B cell (primary cell): Measurements from ENCODE around the gene CLN3. TPM values are rescaled to one million over a fixed set of nuclear protein-coding genes. Genes with fewer than 3 reads are reported as not detected.

Experiments used
- ATAC-seq: fragments of 200-7000 bp; cut with Tn5 transposase; one replicate; pipeline ENCODE4 v1.10.0; 2021; ENCODE audit warnings: low read depth, mild to moderate bottlenecking, moderate number of reproducible peaks, moderate library complexity
- CTCF ChIA-PET: fragments of 350-600 bp; sonication (Branson Sonifier 250); formaldehyde crosslinking; loops from one replicate; lab custom pipeline; 2021; ENCODE audit warnings: antibody characterized with exemption, inconsistent platforms; lab: Charles Lee
- POLR2A ChIA-PET: fragments of 350-600 bp; sonication (Branson Sonifier 250); formaldehyde crosslinking; loops from one replicate; lab custom pipeline; 2021; ENCODE audit warnings: antibody characterized with exemption; lab: Charles Lee
- DNase-seq: peaks from one replicate; pipeline ENCODE4 v3.0.0; 2013
- H2AFZ ChIP-seq: 2 replicates; pipeline ENCODE4 v1.6.1; 2012; ENCODE audit warnings: mild to moderate bottlenecking, low read depth, low read length; ENCODE audit not compliant: insufficient read depth, poor library complexity, severe bottlenecking
- H3K27ac ChIP-seq, 2 donors: 1 replicate in 1 of 2; 2 replicates in 1 of 2; pipeline ENCODE4 v1.5.1; 2012 to 2013; ENCODE audit warnings: low read length in 2 of 2, mild to moderate bottlenecking in 2 of 2, moderate library complexity in 1 of 2
- H3K27me3 ChIP-seq, 4 experiments: fragments of 200-600 bp in 1 of 4; sonication (generic) in 1 of 4; replicated peaks in 1 of 4; 1 replicate in 2 of 4; 2 replicates in 2 of 4; pipeline versions ENCODE4 v1.6.1 to v1.7.0; 2013 to 2016; ENCODE audit warnings: low read length in 3 of 4, mild to moderate bottlenecking in 2 of 4, mixed read lengths in 1 of 4, moderate library complexity in 1 of 4; ENCODE audit not compliant: insufficient read depth in 4 of 4, control insufficient read depth in 3 of 4; ENCODE audit errors: control extremely low read depth in 1 of 4
- H3K36me3 ChIP-seq, 2 experiments: replicated peaks in 1 of 2; 1 replicate in 1 of 2; 2 replicates in 1 of 2; pipeline versions ENCODE4 v1.6.1 to v1.7.1; 2013; ENCODE audit warnings: low read length in 1 of 2; ENCODE audit not compliant: insufficient read depth in 2 of 2, control insufficient read depth in 1 of 2; ENCODE audit errors: control extremely low read depth in 1 of 2, extremely low read depth in 1 of 2
- H3K4me1 ChIP-seq, 2 donors: fragments of 200-600 bp in 1 of 2; sonication (generic) in 1 of 2; 1 replicate in 1 of 2; 2 replicates in 1 of 2; pipeline versions ENCODE4 v1.5.1 to v1.6.1; 2013 to 2017; ENCODE audit warnings: low read length in 2 of 2; ENCODE audit not compliant: control insufficient read depth in 2 of 2, insufficient read depth in 2 of 2
- H3K4me2 ChIP-seq: replicated peaks from 2 replicates; pipeline ENCODE3; 2012; ENCODE audit warnings: mild to moderate bottlenecking, low read depth, low read length; ENCODE audit not compliant: poor library complexity, severe bottlenecking
- H3K4me3 ChIP-seq, 5 experiments: fragments of 200-600 bp in 1 of 5; sonication (generic) in 1 of 5; 1 replicate in 3 of 5; 2 replicates in 2 of 5; pipeline versions ENCODE4 v1.5.1 to v1.7.0; 2011 to 2016; ENCODE audit warnings: low read length in 4 of 5, mild to moderate bottlenecking in 4 of 5, low read depth in 2 of 5, control low read depth in 1 of 5, moderate library complexity in 1 of 5; ENCODE audit not compliant: insufficient read depth in 1 of 5; ENCODE audit errors: control extremely low read depth in 1 of 5, extremely low read depth in 1 of 5
- H3K79me2 ChIP-seq: fragments of 200-600 bp; sonication (generic); one replicate; pipeline ENCODE4 v1.6.0; 2016; ENCODE audit warnings: low read length; ENCODE audit not compliant: control insufficient read depth, insufficient read depth
- H3K9ac ChIP-seq: fragments of 200-600 bp; sonication (generic); 2 replicates; pipeline ENCODE4 v1.6.1; 2017; ENCODE audit warnings: mild to moderate bottlenecking, low read length, moderate library complexity
- H3K9me3 ChIP-seq, 3 donors: one replicate each; pipeline versions ENCODE4 v1.6.1 to v1.7.1; 2013; ENCODE audit warnings: low read length in 2 of 3; ENCODE audit not compliant: control insufficient read depth in 2 of 3, insufficient read depth in 1 of 3; ENCODE audit errors: control extremely low read depth in 1 of 3
- H4K20me1 ChIP-seq: 2 replicates; pipeline ENCODE4 v1.6.0; 2012; ENCODE audit warnings: mild to moderate bottlenecking, low read length; ENCODE audit not compliant: insufficient read depth, control insufficient read depth, poor library complexity, severe bottlenecking
- H3K27ac Mint-ChIP-seq: one replicate; pipeline ENCODE4 v1.8.0; 2021; ENCODE audit warnings: mixed read lengths
- H3K27me3 Mint-ChIP-seq: one replicate; pipeline ENCODE4 v1.8.0; 2021; ENCODE audit warnings: mixed read lengths
- H3K4me1 Mint-ChIP-seq: one replicate; pipeline ENCODE4 v1.8.0; 2021; ENCODE audit warnings: mixed read lengths
- H3K4me3 Mint-ChIP-seq: one replicate; pipeline ENCODE4 v1.8.0; 2021; ENCODE audit warnings: mixed read lengths
- H3K9me3 Mint-ChIP-seq: one replicate; pipeline ENCODE4 v1.8.0; 2022; ENCODE audit warnings: mixed read lengths; ENCODE audit not compliant: insufficient read depth
- CTCF ChIP-seq: fragments of 200-600 bp; IDR thresholded peaks from one replicate; pipeline ENCODE4 v1.8.0; 2022; ENCODE audit warnings: antibody characterized with exemption, mild to moderate bottlenecking
- EZH2 ChIP-seq: IDR thresholded peaks from 2 replicates; pipeline ENCODE4 v1.6.1; 2012; ENCODE audit warnings: borderline replicate concordance, low read depth, mild to moderate bottlenecking, moderate library complexity, low read length; ENCODE audit not compliant: insufficient read depth, poor library complexity, severe bottlenecking
- WGBS: methylation state at CpG from one replicate; pipeline ENCODE4 v1.1.5; 2013; ENCODE audit warnings: missing lambda C conversion rate; ENCODE audit not compliant: insufficient coverage; 5-methylcytosine and 5-hydroxymethylcytosine counted together
- intact Hi-C: fragments of 100-400 bp; cut with micrococcal nuclease; formaldehyde crosslinking; loops from one replicate; pipeline ENCODE4 v1.10.0; 2022
- polyA plus RNA-seq: library from polyadenylated mRNA; depleted of rRNA; stranded (reverse); fragments of >200 nt; gene quantifications from 2 replicates; pipeline ENCODE4 v1.2.3, GENCODE V29; 2012
- total RNA-seq, 2 donors: library from RNA; stranded (reverse); fragments of 120-200 nt in 1 of 2; gene quantifications; 1 replicate in 1 of 2; 2 replicates in 1 of 2; pipeline versions ENCODE4 v1.2.3 to v1.2.4, GENCODE V29; 2013 to 2022

CLN3 gene
- total and polyA plus RNA-seq, 2 donors (not counting 1 experiment from before 2014, with no cell fraction given): 34.3 to 37.7 TPM

GRCh38 chr16:28537964-28538732 is 46.3 kb upstream of the CLN3 start:
- no peaks in the 10 kb centered on the region for H4K20me1 ChIP-seq

More at GRCh38 chr16:28537964-28538732, 46.3 kb upstream of the CLN3 start:
- H3K36me3 ChIP-seq: no peaks in the 10 kb centered on the region
- no peak overlapping the region for H3K4me3 ChIP-seq
- peaks cover 0 to 2% (median 0%) of the 10 kb centered on the region in 4 experiments for H3K27me3 ChIP-seq
- ATAC-seq: no peak
- intact Hi-C loops: no loop called here
- no peak overlapping the region for H3K27ac Mint-ChIP-seq
- no peak overlapping the region for H3K27ac ChIP-seq
- H3K27me3 Mint-ChIP-seq: peaks cover 17% of the 10 kb centered on the region
- no peak overlapping the region for H3K9ac ChIP-seq
- POLR2A ChIA-PET: no interaction called here
- peaks cover 7% of the 10 kb centered on the region for H3K4me1 Mint-ChIP-seq
- 95% methylated on average over 12 of the region's 13 CpGs for WGBS
- peaks cover 0 to 6% of the 10 kb centered on the region in 2 donors for H3K4me1 ChIP-seq
- no peak overlapping the region for H3K4me3 Mint-ChIP-seq
- no peaks in the 10 kb centered on the region for H3K9me3 ChIP-seq
- no peak for DNase-seq
- CTCF ChIA-PET: no interaction called here
- no peaks in the 10 kb centered on the region for H3K9me3 Mint-ChIP-seq
- TF ChIP-seq CTCF (no peak), EZH2 (no peak)
- H2AFZ ChIP-seq: no peak overlapping the region
- no peak overlapping the region for H3K4me2 ChIP-seq
- H3K79me2 ChIP-seq: no peaks in the 10 kb centered on the region
